Germinal center (tissue), 1 donor: ENCODE results near the gene HSPB9.
A peak's percentile ranks its signal among the peaks of the same experiment; 100 is the strongest.

Source experiments
- DNase-seq: peaks from one replicate; pipeline ENCODE4 v3.0.0; 2012; ENCODE audit warnings: mixed read lengths, low spot score

Gene HSPB9

GRCh38 chr17:42101513-42102292 lies 20.9 kb upstream of the HSPB9 start:
- DNase-seq, result peak; percentile 73

GRCh38 chr17:42103221-42103954 lies 19.2 kb upstream of the HSPB9 start:
- no peak for DNase-seq

GRCh38 chr17:42104264-42104663 lies 18.3 kb upstream of the HSPB9 start:
- DNase-seq, result no peak

GRCh38 chr17:42106009-42106408 lies 16.6 kb upstream of the HSPB9 start:
- DNase-seq, result no peak

GRCh38 chr17:42107124-42107523 lies 15.5 kb upstream of the HSPB9 start:
- DNase-seq, result no peak

GRCh38 chr17:42107597-42108576 lies 14.7 kb upstream of the HSPB9 start:
- DNase-seq, result peak; percentile 99

- DNase-seq, result no peak
These were observed 13.5 kb upstream of the HSPB9 start for GRCh38 chr17:42109086-42109485.

- no peak for DNase-seq
These were observed 12.0 kb upstream of the HSPB9 start for GRCh38 chr17:42110301-42111264.

GRCh38 chr17:42111265-42111636 lies 11.4 kb upstream of the HSPB9 start:
- no peak for DNase-seq

GRCh38 chr17:42111871-42112551 lies 10.6 kb upstream of the HSPB9 start:
- no peak for DNase-seq

GRCh38 chr17:42112552-42113176 lies 9.9 kb upstream of the HSPB9 start, which contains the start of gene DHX58:
TSS of gene DHX58 (minus strand) at chr17:42112714. CDS start at chr17:42111892, 822 bp downstream.
- DNase-seq, result peak; percentile 91

GRCh38 chr17:42113293-42114069 lies 9.1 kb upstream of the HSPB9 start:
- no peak for DNase-seq

- DNase-seq, result no peak
These were observed 8.5 kb upstream of the HSPB9 start for GRCh38 chr17:42114118-42114517.

GRCh38 chr17:42116705-42117396 lies 5.8 kb upstream of the HSPB9 start:
- DNase-seq, result peak; percentile 79

- DNase-seq, result no peak
These were observed 5.0 kb upstream of the HSPB9 start for GRCh38 chr17:42117397-42118125.

- no peak for DNase-seq
These were observed 4.5 kb upstream of the HSPB9 start for GRCh38 chr17:42118126-42118510.

- peak; percentile 59 for DNase-seq
These were observed 4.1 kb upstream of the HSPB9 start for GRCh38 chr17:42118545-42118944.

- DNase-seq, result no peak
These were observed 3.3 kb upstream of the HSPB9 start for GRCh38 chr17:42119301-42119700.
